ENCODE measurements around the gene SLC25A38. TPM values are rescaled to one million over a fixed set of nuclear protein-coding genes. Genes with fewer than 3 reads are reported as not detected.

SLC25A38 gene
- total RNA-seq, 1 donor from 2014 or later, result 27.9 TPM

GRCh38 chr3:39388741-39389248 lies 5.6 kb downstream of the SLC25A38 start:
- no peak for DNase-seq (ENCODE audit: extremely low spot score, unreplicated experiment)
- Mint-ChIP-seq H3K4me1 (ENCODE audit: unreplicated experiment) (peaks cover 15% of the 10 kb centered on the region), H3K27ac (ENCODE audit: unreplicated experiment) (no peak overlapping the region), H3K4me3 (ENCODE audit: unreplicated experiment) (no peak overlapping the region), H3K36me3 (ENCODE audit: unreplicated experiment) (peaks cover 12% of the 10 kb centered on the region), H3K27me3 (ENCODE audit: unreplicated experiment) (no peaks in the 10 kb centered on the region), H3K9me3 (ENCODE audit: unreplicated experiment) (no peaks in the 10 kb centered on the region)
- no peak for TF ChIP-seq CTCF (IDR thresholded peaks at IDR 0.05)

- Mint-ChIP-seq H3K4me1 (ENCODE audit: unreplicated experiment) (peaks cover 5% of the 10 kb centered on the region), H3K9me3 (ENCODE audit: unreplicated experiment) (no peaks in the 10 kb centered on the region), H3K4me3 (ENCODE audit: unreplicated experiment) (no peak overlapping the region), H3K27ac (ENCODE audit: unreplicated experiment) (no peak overlapping the region), H3K36me3 (ENCODE audit: unreplicated experiment) (peaks cover 25% of the 10 kb centered on the region), H3K27me3 (ENCODE audit: unreplicated experiment) (no peaks in the 10 kb centered on the region)
- no peak for TF ChIP-seq CTCF (IDR thresholded peaks at IDR 0.05)
- DNase-seq (ENCODE audit: extremely low spot score, unreplicated experiment), result no peak
These were observed 7.0 kb downstream of the SLC25A38 start for GRCh38 chr3:39390181-39390580.

DNA sequence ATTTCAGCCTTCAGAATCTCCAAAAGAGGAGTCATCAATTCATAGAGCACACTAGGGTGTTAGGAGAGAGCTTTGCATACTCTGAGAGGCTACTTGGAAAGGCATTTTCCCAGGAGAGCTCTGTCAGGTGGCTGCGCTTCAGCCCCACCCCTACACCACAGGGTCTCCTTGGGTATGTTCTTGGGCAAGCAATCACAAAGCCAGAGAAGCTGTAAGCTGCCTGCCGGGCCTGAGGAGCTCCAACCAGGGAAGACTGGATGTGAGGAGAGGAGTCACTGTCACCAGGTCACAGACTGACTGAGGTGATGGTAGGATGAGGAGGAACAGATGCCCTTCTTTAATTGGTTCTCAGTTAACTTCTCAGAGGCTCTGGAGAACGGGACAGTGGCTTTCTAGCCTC lies 13.5 kb downstream of the SLC25A38 start:
- peaks cover 44% of the 10 kb centered on the region for H3K36me3 Mint-ChIP-seq (ENCODE audit: unreplicated experiment)
- TF ChIP-seq CTCF (IDR thresholded peaks at IDR 0.05), result no peak
- no peaks in the 10 kb centered on the region for H3K4me1 Mint-ChIP-seq (ENCODE audit: unreplicated experiment)
- DNase-seq (ENCODE audit: extremely low spot score, unreplicated experiment), result no peak
- no peaks in the 10 kb centered on the region for H3K27me3 Mint-ChIP-seq (ENCODE audit: unreplicated experiment)
- H3K27ac Mint-ChIP-seq (ENCODE audit: unreplicated experiment), result no peak overlapping the region
- no peaks in the 10 kb centered on the region for H3K9me3 Mint-ChIP-seq (ENCODE audit: unreplicated experiment)
- H3K4me3 Mint-ChIP-seq (ENCODE audit: unreplicated experiment), result no peak overlapping the region

GRCh38 chr3:39398700-39399099 lies 15.5 kb downstream of the SLC25A38 start:
- no peak for TF ChIP-seq CTCF (IDR thresholded peaks at IDR 0.05)
- Mint-ChIP-seq H3K27me3 (ENCODE audit: unreplicated experiment) (no peaks in the 10 kb centered on the region), H3K27ac (ENCODE audit: unreplicated experiment) (no peak overlapping the region), H3K4me1 (ENCODE audit: unreplicated experiment) (no peaks in the 10 kb centered on the region), H3K9me3 (ENCODE audit: unreplicated experiment) (no peaks in the 10 kb centered on the region), H3K36me3 (ENCODE audit: unreplicated experiment) (peaks cover 38% of the 10 kb centered on the region), H3K4me3 (ENCODE audit: unreplicated experiment) (no peak overlapping the region)
- DNase-seq (ENCODE audit: extremely low spot score, unreplicated experiment), result no peak

DNA sequence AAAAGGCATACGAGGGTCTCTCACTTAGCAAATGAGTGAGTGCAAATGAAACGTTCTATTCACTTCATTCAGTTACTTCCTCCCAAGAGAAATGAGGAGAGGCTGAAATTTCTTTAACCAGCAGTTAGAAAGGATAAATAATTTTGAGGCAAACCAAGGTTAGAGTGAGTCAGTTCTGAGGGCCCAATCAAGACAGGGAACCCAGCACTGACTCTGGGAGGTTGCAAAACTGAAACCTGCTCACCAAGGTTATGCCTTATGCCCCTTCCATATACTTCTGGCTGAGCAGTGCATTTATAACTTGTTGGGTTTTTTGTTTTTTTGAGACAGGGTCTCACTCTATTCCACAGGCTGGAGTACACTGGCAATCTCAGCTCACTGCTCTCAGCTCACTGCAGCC lies 18.8 kb downstream of the SLC25A38 start:
- no peak overlapping the region for H3K4me3 Mint-ChIP-seq (ENCODE audit: unreplicated experiment)
- TF ChIP-seq CTCF (IDR thresholded peaks at IDR 0.05), result no peak
- peaks cover 17% of the 10 kb centered on the region for H3K36me3 Mint-ChIP-seq (ENCODE audit: unreplicated experiment)
- H3K9me3 Mint-ChIP-seq (ENCODE audit: unreplicated experiment), result no peaks in the 10 kb centered on the region
- peaks cover 7% of the 10 kb centered on the region for H3K4me1 Mint-ChIP-seq (ENCODE audit: unreplicated experiment)
- H3K27me3 Mint-ChIP-seq (ENCODE audit: unreplicated experiment), result no peaks in the 10 kb centered on the region
- DNase-seq (ENCODE audit: extremely low spot score, unreplicated experiment), result no peak
- H3K27ac Mint-ChIP-seq (ENCODE audit: unreplicated experiment), result no peak overlapping the region
